IMR-90 (cell line): ENCODE results near the gene UBA1. TPM values are rescaled to one million over a fixed set of nuclear protein-coding genes. Genes with fewer than 3 reads are reported as not detected.

Experiments
- ATAC-seq: fragments of 200-7000 bp; cut with Tn5 transposase; 2 replicates; pipeline ENCODE4 v1.9.1; 2020; ENCODE audit warnings: low read depth, mild to moderate bottlenecking, moderate library complexity
- BruUV-seq: library from RNA; stranded (reverse); fragments of 400-500 nt; replicated peaks from 2 replicates; lab custom pipeline; 2021; lab: Mats Ljungman, UMichigan
- CTCF ChIA-PET: fragments of 300-600 bp; formaldehyde crosslinking; extraction: SDS; loops from one replicate; lab custom pipeline; 2021; ENCODE audit warnings: antibody characterized with exemption; lab: Yijun Ruan, JAX
- POLR2A ChIA-PET: fragments of 300-600 bp; sonication (Branson Sonifier 250); formaldehyde crosslinking; loops from one replicate; lab custom pipeline; 2022; ENCODE audit warnings: antibody characterized with exemption; ENCODE audit not compliant: unreplicated experiment; lab: Charles Lee
- DNase-seq: peaks from one replicate; pipeline ENCODE4 v3.0.0; 2013
- H2AFZ ChIP-seq: replicated peaks from 2 replicates; pipeline ENCODE3; 2013; ENCODE audit warnings: low read length, mild to moderate bottlenecking; ENCODE audit not compliant: poor library complexity
- H2AK5ac ChIP-seq: 2 replicates; pipeline ENCODE4 v1.6.1; 2013; ENCODE audit warnings: low read depth, low read length, inconsistent platforms
- H2AK9ac ChIP-seq: replicated peaks from 2 replicates; pipeline ENCODE3; 2013; ENCODE audit warnings: mild to moderate bottlenecking, low read depth, low read length, moderate library complexity; ENCODE audit not compliant: poor library complexity
- H2BK120ac ChIP-seq: 2 replicates; pipeline ENCODE4 v1.6.1; 2013; ENCODE audit warnings: low read depth, low read length, inconsistent platforms
- H2BK15ac ChIP-seq: 3 replicates; pipeline ENCODE4 v1.6.1; 2013; ENCODE audit warnings: low read depth, low read length, inconsistent platforms
- H2BK20ac ChIP-seq: 2 replicates; pipeline ENCODE4 v1.6.1; 2013; ENCODE audit warnings: low read depth, mild to moderate bottlenecking, inconsistent platforms, low read length, moderate library complexity
- H2BK5ac ChIP-seq: 2 replicates; pipeline ENCODE4 v1.6.1; 2013; ENCODE audit warnings: mild to moderate bottlenecking, low read depth, low read length, inconsistent platforms; ENCODE audit not compliant: poor library complexity, severe bottlenecking
- H3K14ac ChIP-seq: replicated peaks from 2 replicates; pipeline ENCODE4 v1.6.1; 2013; ENCODE audit warnings: low read depth, low read length, inconsistent platforms
- H3K18ac ChIP-seq: 2 replicates; pipeline ENCODE4 v1.6.1; 2013; ENCODE audit warnings: low read depth, low read length, control low read depth
- H3K23ac ChIP-seq: 2 replicates; pipeline ENCODE4 v1.6.1; 2013; ENCODE audit warnings: low read depth, low read length, inconsistent platforms
- H3K27ac ChIP-seq: 2 replicates; pipeline ENCODE4 v1.5.1; 2013; ENCODE audit warnings: mild to moderate bottlenecking, control low read depth, low read length; ENCODE audit not compliant: insufficient read depth
- H3K27me3 ChIP-seq: 2 replicates; pipeline ENCODE4 v1.6.1; 2013; ENCODE audit warnings: low read length; ENCODE audit not compliant: control insufficient read depth, insufficient read depth
- H3K36me3 ChIP-seq: 2 replicates; pipeline ENCODE4 v1.6.1; 2013; ENCODE audit warnings: low read length, mixed read lengths; ENCODE audit not compliant: control insufficient read depth, insufficient read depth
- H3K4ac ChIP-seq: 2 replicates; pipeline ENCODE4 v1.6.1; 2013; ENCODE audit warnings: low read depth, low read length, inconsistent platforms
- H3K4me1 ChIP-seq: 2 replicates; pipeline ENCODE4 v1.6.1; 2013; ENCODE audit warnings: low read length, mixed read lengths; ENCODE audit not compliant: control insufficient read depth, insufficient read depth
- H3K4me2 ChIP-seq: 2 replicates; pipeline ENCODE4 v1.6.1; 2013; ENCODE audit warnings: low read depth, mild to moderate bottlenecking, control low read depth, low read length, moderate library complexity
- H3K4me3 ChIP-seq: 2 replicates; pipeline ENCODE4 v1.5.1; 2013; ENCODE audit warnings: low read depth, mild to moderate bottlenecking, control low read depth, low read length, moderate library complexity; ENCODE audit not compliant: insufficient read depth
- H3K56ac ChIP-seq: 2 replicates; pipeline ENCODE4 v1.6.1; 2013; ENCODE audit warnings: low read length, inconsistent platforms; ENCODE audit not compliant: insufficient read depth; ENCODE audit errors: extremely low read depth
- H3K79me1 ChIP-seq, 2 experiments: 2 replicates each; pipeline ENCODE4 v1.6.1; 2013; ENCODE audit warnings: low read length in 2 of 2, inconsistent platforms in 1 of 2, low read depth in 1 of 2
- H3K9ac ChIP-seq: 2 replicates; pipeline ENCODE4 v1.6.1; 2013; ENCODE audit warnings: low read depth, low read length, control low read depth
- H3K9me1 ChIP-seq: 2 replicates; pipeline ENCODE4 v1.6.1; 2013; ENCODE audit warnings: low read length, inconsistent platforms; ENCODE audit not compliant: insufficient read depth
- H3K9me3 ChIP-seq: 2 replicates; pipeline ENCODE4 v1.6.1; 2013; ENCODE audit warnings: low read length; ENCODE audit not compliant: control insufficient read depth, insufficient read depth
- H4K20me1 ChIP-seq: 2 replicates; pipeline ENCODE4 v1.6.1; 2013; ENCODE audit warnings: low read length, inconsistent platforms; ENCODE audit not compliant: insufficient read depth
- H4K5ac ChIP-seq: 2 replicates; pipeline ENCODE4 v1.6.1; 2013; ENCODE audit warnings: mild to moderate bottlenecking, low read depth, low read length, control low read depth
- H4K8ac ChIP-seq, 2 experiments: 2 replicates each; pipeline ENCODE4 v1.6.1; 2013; ENCODE audit warnings: low read depth in 2 of 2, low read length in 2 of 2, control low read depth in 1 of 2, inconsistent platforms in 1 of 2
- H4K91ac ChIP-seq: 2 replicates; pipeline ENCODE4 v1.6.1; 2013; ENCODE audit warnings: low read depth, low read length, inconsistent platforms; ENCODE audit not compliant: insufficient read depth
- MAFK ChIP-seq: IDR thresholded peaks from 2 replicates; pipeline ENCODE4 v1.6.1; 2012; ENCODE audit warnings: low read depth, low read length, improper control_type of control experiment
- NFE2L2 ChIP-seq: fragments of 150-350 bp; IDR thresholded peaks from 2 replicates; pipeline ENCODE4 v1.6.1; 2016; ENCODE audit warnings: low read depth, mild to moderate bottlenecking, low read length
- RAD21 ChIP-seq: IDR thresholded peaks from 2 replicates; pipeline ENCODE4 v1.6.1; 2012; ENCODE audit warnings: low read length, improper control_type of control experiment
- WGBS, 2 experiments: methylation state at CpG; one replicate each; pipeline versions ENCODE4 v1.1.5 to v1.1.7; 2013; ENCODE audit warnings: missing lambda C conversion rate in 2 of 2; ENCODE audit not compliant: insufficient read length in 1 of 2; ENCODE audit errors: extremely low coverage in 2 of 2; 5-methylcytosine and 5-hydroxymethylcytosine counted together
- dilution Hi-C: fragments of 300-500 bp; cut with HindIII; formaldehyde crosslinking; loops from one replicate; pipeline ENCODE4 v1.14.3; 2018; ENCODE audit warnings: low sequenced_read_pairs; ENCODE audit not compliant: unreplicated experiment
- in situ Hi-C: fragments of 300-500 bp; cut with MboI; formaldehyde crosslinking; loops from 3 replicates; pipeline ENCODE4 v1.14.3; 2019; ENCODE audit warnings: low sequenced_read_pairs, inconsistent platforms, mixed read lengths
- intact Hi-C: fragments of 100-400 bp; cut with micrococcal nuclease; formaldehyde crosslinking; loops from 2 replicates; pipeline ENCODE4 v1.10.0; 2022
- polyA plus RNA-seq, 3 experiments: library from polyadenylated mRNA; depleted of rRNA; stranded (reverse); fragments of >200 nt; gene quantifications; 2 replicates each; pipeline ENCODE4 v1.2.3, GENCODE V29; 2012; ENCODE audit warnings: low replicate concordance in 1 of 3
- total RNA-seq: library from RNA; depleted of rRNA; stranded (reverse); fragments of >200 nt; gene quantifications from 2 replicates; pipeline ENCODE4 v1.2.3, GENCODE V29; 2012

The UBA1 gene
- total and polyA plus RNA-seq, 2 of the 4 experiments (the other 2 are of a cell fraction) = 299 to 343 TPM

- H2AFZ ChIP-seq = peak overlapping the region; percentile 90
- peak; percentile 8 for ATAC-seq
- TSS peak; percentile 62 for BruUV-seq
Measured at GRCh38 chrX:47143894-47144625, 49.6 kb upstream of the UBA1 start.

More at GRCh38 chrX:47143894-47144625, 49.6 kb upstream of the UBA1 start:
- Histone ChIP-seq H3K27ac (peak overlapping the region; percentile 97), H3K23ac (peak overlapping the region; percentile 25; the same call in 1 of the 2 replicates), H4K8ac (peak overlapping the region; percentile 79 to 85; a peak in 3 of 4 replicates), H3K27me3 (peaks cover 7% of the 10 kb centered on the region; the same call in 1 of the 2 replicates), H4K5ac (peak overlapping the region; percentile 26), H4K20me1 (peaks cover 33% of the 10 kb centered on the region), H3K14ac (peak overlapping the region; percentile 87), H3K9ac (peak overlapping the region; percentile 98), H2AK9ac (peak overlapping the region; percentile 93), H3K9me3 (no peaks in the 10 kb centered on the region), H4K91ac (peak overlapping the region; percentile 52; the same call in 1 of the 2 replicates), H2BK15ac (no peak overlapping the region), H3K56ac (peak overlapping the region; percentile 74), H3K4ac (peak overlapping the region; percentile 45), H2BK120ac (peak overlapping the region; percentile 45), H2AK5ac (peak overlapping the region; percentile 56), H3K9me1 (peaks cover 3% of the 10 kb centered on the region; the same call in 1 of the 2 replicates), H3K4me2 (peak overlapping the region; percentile 72), H3K4me1 (peaks cover 2% of the 10 kb centered on the region; the same call in 1 of the 2 replicates), H3K79me1 (peaks cover 3 to 15% of the 10 kb centered on the region in 2 experiments; a peak in 2 of 4 replicates), H3K18ac (no peak overlapping the region), H2BK5ac (peak overlapping the region; percentile 57), H3K4me3 (peak overlapping the region; percentile 99), H3K36me3 (peaks cover 8% of the 10 kb centered on the region; the same call in 1 of the 2 replicates), H2BK20ac (no peak overlapping the region)
- CTCF ChIA-PET = interaction anchor here (0.6 to 1.2 kb wide), 4 partner anchors 9 to 464 kb away, joined by 3 to 8 read pairs (median 3); no protein-coding TSS in a partner anchor
- peak; percentile 16 for DNase-seq
- dilution Hi-C loops (no loop called here), intact Hi-C loops (no loop called here), in situ Hi-C loops (no loop called here)
- TF ChIP-seq MAFK (no peak), RAD21 (no peak), NFE2L2 (no peak)
- WGBS, 2 experiments = 50% methylated on average over 20 of the region's 46 CpGs; no CpG with 5 or more reads in 1 of the 2 experiments
- POLR2A ChIA-PET = no interaction called here
